RWPE1 (cell line): ENCODE measurements around the gene KRT85.
"Not testable (repeated sequence)": the region's sequence is repeated elsewhere in the genome, so short reads cannot be mapped to it uniquely, and the experiment has no call there.

Source experiments
- CTCF ChIA-PET: fragments of 350-600 bp; sonication (Branson Sonifier 250); formaldehyde crosslinking; extraction: SDS; loops from one replicate; lab custom pipeline; 2021; lab: Yijun Ruan, JAX
- POLR2A ChIA-PET: fragments of 400-600 bp; formaldehyde crosslinking; extraction: SDS; loops from one replicate; lab custom pipeline; 2020; ENCODE audit warnings: antibody characterized with exemption; ENCODE audit not compliant: low non-redundant PET; lab: Yijun Ruan, JAX
- DNase-seq: peaks from one replicate; pipeline ENCODE4 v3.0.0; 2012; ENCODE audit warnings: low spot score
- H3K27ac ChIP-seq: fragments of 450-650 bp; 2 replicates; pipeline ENCODE4 v1.5.1; 2017
- TF ChIP-seq, protein P1 (sequence below): fragments of 450-650 bp; conservative IDR thresholded peaks from 2 replicates; pipeline ENCODE4 v1.5.1; 2017; ENCODE audit warnings: low read depth, mild to moderate bottlenecking

The KRT85 gene

DNA sequence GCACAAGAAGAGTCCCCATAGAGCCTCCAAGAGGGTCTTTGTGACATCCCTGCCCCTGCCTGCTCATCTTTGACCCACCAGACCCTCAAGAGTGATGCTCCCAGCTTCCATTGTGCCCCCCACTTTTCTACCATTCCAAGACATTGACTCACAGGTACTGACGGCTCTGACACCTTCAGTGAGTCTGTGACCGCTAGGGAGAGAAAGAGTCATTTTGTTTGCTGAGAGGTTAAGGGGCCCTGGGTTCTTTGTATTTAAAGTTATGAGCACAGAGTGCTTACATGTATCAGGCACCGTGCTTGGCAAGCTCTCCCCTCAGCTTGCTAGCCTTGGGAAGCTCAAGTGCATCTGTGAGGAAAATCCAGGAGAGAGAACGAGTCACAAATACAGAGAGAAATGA is 45.9 kb upstream of the KRT85 start:
- no peak overlapping the region for H3K27ac ChIP-seq
- CTCF ChIA-PET, result no interaction called here
- TF ChIP-seq, protein P1, sequence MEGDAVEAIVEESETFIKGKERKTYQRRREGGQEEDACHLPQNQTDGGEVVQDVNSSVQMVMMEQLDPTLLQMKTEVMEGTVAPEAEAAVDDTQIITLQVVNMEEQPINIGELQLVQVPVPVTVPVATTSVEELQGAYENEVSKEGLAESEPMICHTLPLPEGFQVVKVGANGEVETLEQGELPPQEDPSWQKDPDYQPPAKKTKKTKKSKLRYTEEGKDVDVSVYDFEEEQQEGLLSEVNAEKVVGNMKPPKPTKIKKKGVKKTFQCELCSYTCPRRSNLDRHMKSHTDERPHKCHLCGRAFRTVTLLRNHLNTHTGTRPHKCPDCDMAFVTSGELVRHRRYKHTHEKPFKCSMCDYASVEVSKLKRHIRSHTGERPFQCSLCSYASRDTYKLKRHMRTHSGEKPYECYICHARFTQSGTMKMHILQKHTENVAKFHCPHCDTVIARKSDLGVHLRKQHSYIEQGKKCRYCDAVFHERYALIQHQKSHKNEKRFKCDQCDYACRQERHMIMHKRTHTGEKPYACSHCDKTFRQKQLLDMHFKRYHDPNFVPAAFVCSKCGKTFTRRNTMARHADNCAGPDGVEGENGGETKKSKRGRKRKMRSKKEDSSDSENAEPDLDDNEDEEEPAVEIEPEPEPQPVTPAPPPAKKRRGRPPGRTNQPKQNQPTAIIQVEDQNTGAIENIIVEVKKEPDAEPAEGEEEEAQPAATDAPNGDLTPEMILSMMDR, result no peak
- POLR2A ChIA-PET, result no interaction called here
- DNase-seq, result no peak

DNA sequence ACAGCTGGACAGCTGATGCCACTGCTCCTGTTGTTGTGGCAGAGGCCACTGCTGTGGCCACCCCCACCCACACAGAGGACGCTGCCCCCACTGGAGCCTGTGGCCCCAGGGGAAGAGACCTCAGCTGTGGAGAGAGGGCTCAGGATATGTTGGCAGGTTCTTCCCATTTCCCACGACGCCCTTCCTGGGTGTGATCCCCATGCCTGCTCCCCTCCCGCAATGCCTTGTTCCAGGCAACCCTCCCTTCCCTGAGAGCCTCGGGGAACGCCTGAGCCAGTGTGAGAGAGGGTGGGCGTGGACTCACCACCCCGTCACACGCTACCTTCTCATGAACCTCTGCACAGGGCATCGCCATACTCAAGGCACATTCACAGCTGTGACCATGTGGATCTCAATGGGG is 44.5 kb upstream of the KRT85 start:
- TF ChIP-seq, protein P1, result no peak
- no peak for DNase-seq
- ChIA-PET CTCF (interaction anchor here (0.7 kb wide), 3 partner anchors 23 to 84 kb away, joined by 3 to 4 read pairs (median 4); no protein-coding TSS in a partner anchor), POLR2A (no interaction called here)
- no peak overlapping the region for H3K27ac ChIP-seq

DNA sequence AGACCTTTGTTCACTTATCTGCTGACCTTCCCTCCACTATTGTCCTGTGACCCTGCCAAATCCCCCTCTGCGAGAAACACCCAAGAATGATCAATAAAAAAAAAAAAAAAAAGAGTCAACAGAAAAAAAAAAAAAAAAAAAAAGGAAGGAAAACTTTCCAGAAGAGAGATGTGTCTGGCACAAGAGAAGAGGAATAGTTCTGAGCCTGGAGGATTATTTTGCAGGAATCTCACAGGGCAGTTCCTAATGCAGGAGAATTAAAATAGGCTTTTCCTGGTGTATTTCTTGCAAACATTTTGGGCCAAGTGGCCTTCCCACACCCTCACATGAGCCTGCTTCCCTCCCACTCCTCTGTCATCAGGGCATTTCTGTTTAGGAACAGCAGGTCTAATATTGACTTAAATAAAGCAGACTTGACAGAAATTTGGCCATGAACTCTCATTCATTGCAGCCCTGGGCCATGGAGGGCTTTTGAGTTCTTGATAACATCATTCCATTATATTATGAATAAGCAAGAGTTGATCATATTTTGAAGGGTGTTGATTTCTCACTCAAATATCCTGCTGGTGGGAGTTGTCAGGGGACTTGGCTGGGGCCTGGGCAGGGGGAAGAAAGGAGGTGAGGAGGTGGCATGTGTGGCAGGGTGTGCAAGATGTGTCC is 43.4 kb upstream of the KRT85 start:
- CTCF ChIA-PET, POLR2A ChIA-PET, DNase-seq: not testable (repeated sequence)

DNA sequence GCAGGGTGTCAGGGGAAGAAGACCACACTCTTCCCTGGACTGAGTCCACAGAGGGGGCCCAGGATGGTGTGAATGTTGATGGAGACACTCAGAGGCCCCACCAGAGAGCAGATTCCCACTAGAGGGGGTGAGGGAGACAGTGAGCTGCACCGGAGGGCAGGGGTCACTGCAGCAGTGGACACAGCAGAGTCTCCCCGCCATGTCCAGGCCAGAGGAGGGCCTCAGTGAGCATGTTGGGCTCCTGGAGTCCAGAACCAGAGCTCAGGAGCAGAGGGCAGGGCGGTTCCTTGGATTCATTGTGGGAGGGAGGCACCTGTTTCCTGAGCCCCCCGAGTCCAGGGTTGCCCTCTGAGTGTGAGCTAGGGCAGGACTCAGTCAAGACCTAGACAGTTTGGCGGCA is 40.6 kb upstream of the KRT85 start:
- DNase-seq, result no peak
- POLR2A ChIA-PET, result no interaction called here
- H3K27ac ChIP-seq, result no peak overlapping the region
- TF ChIP-seq, protein P1, result no peak
- CTCF ChIA-PET, result interaction anchor here (1.0 kb wide), 1 partner anchor 18 kb away, joined by 3 read pairs; no protein-coding TSS in a partner anchor

More for the DNA sequence above, 43.4 kb upstream of the KRT85 start:
- not testable (repeated sequence) for H3K27ac ChIP-seq

DNA sequence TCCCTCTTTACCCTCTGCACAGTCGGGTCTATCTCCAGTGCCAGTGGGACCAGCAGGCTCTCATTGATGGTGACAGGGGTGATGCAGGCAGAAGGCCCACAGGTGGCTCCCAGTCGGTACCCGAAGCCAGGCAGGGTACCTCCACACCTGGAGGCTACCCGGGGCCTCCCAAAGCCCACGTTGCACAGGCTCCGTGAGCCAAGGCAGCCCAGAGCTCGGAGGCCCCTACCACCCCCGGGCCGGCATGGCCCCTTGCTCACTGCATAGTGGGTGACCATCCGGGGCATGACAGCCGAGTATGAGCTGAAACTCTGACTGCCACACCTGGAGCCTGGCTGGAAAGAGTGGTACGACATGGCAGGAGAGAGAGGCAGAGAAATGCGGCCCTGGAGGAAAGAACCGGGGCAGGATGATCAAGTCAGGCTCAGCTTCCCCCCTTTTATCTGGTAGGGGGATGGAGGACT is 38.7 kb upstream of the KRT85 start, which contains the start of gene KRT82:
Gene KRT82, minus strand, starts transcription at position 414 of the 464 bp plus-strand sequence. Its CDS starts 58 bp downstream, at position 356.
- CTCF ChIA-PET, result interaction anchor here (0.7 to 0.8 kb wide), 2 partner anchors 10 to 13 kb away, joined by 3 read pairs; no protein-coding TSS in a partner anchor
- POLR2A ChIA-PET, result no interaction called here
- TF ChIP-seq, protein P1, result no peak

DNA sequence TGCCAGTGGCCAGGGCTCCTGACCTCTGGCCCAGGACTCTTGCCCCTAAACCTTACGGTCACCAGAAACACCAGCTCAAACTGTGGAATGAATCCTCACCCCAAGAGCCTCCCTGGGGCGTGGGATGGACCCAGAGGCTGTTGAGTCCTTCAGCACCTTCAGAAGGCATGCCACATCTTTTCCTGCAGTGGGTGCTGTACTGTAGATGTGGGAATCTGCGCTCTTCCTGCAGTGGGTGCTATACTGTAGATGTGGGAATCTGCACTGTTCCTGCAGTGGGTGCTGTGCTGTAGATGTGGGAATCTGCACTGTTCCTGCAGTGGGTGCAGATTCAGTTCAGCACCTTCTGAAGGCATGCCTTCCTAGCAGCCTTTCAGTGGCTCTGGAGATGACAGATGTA is 37.7 kb upstream of the KRT85 start:
- ChIA-PET POLR2A (no interaction called here), CTCF (no interaction called here)
- DNase-seq, result no peak
- no peak overlapping the region for H3K27ac ChIP-seq
- TF ChIP-seq, protein P1, result no peak

More for the DNA sequence above, 38.7 kb upstream of the KRT85 start, which contains the start of gene KRT82:
- no peak for DNase-seq
- H3K27ac ChIP-seq, result no peak within 1 kb of the TSS

DNA sequence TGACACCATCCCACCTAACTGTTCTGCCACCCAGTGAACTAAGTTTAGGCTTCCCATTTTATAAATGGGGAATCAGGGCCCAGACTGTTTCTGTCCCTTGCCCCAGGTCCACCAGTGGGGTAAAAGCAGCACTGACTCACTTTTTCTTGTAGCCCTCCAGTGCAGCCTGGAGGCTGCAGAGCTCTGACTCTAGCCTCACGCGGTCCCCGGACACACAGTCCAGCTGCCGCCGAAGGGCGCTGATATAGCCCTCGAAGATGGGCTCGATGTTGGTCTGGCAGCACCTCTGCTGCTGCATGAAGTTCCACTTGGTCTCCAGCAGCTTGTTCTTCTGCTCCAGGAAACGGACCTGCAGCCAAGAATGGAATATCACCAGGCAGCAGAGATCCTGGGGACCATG is 36.3 kb upstream of the KRT85 start:
- no peak overlapping the region for H3K27ac ChIP-seq
- CTCF ChIA-PET, result interaction anchor here (0.6 to 0.7 kb wide), 3 partner anchors 379 to 972 kb away, joined by 3 to 4 read pairs (median 3); no protein-coding TSS in a partner anchor
- TF ChIP-seq, protein P1, result no peak
- POLR2A ChIA-PET, result no interaction called here
- no peak for DNase-seq
